Mucosa of stomach (tissue), 1 donor: ENCODE measurements around the gene KCNJ5.

ENCODE experiments used
- H3K27me3 ChIP-seq: one replicate; pipeline ENCODE4 v1.7.0; 2013; ENCODE audit warnings: mild to moderate bottlenecking, low read length; ENCODE audit not compliant: control insufficient read depth, insufficient read depth
- H3K36me3 ChIP-seq: one replicate; pipeline ENCODE4 v1.7.0; 2013; ENCODE audit warnings: low read length; ENCODE audit not compliant: control insufficient read depth, insufficient read depth
- H3K4me1 ChIP-seq: one replicate; pipeline ENCODE4 v1.7.0; 2013; ENCODE audit warnings: mild to moderate bottlenecking, low read length; ENCODE audit not compliant: control insufficient read depth, insufficient read depth
- H3K4me3 ChIP-seq: one replicate; pipeline ENCODE4 v1.7.0; 2013; ENCODE audit warnings: low read length
- H3K9ac ChIP-seq: one replicate; pipeline ENCODE4 v1.7.0; 2013; ENCODE audit warnings: mild to moderate bottlenecking, low read length, moderate library complexity
- H3K9me3 ChIP-seq: one replicate; pipeline ENCODE4 v1.7.0; 2013; ENCODE audit warnings: mild to moderate bottlenecking, low read length, moderate library complexity; ENCODE audit not compliant: control insufficient read depth
- donor health status: Pancreatic carcinoma.

KCNJ5 gene

GRCh38 chr11:128933481-128934178 is 42.5 kb downstream of the KCNJ5 start:
- no peaks in the 10 kb centered on the region for H3K4me1 ChIP-seq
- H3K27me3 ChIP-seq = peaks cover 2% of the 10 kb centered on the region
- H3K4me3 ChIP-seq = no peak overlapping the region
- no peaks in the 10 kb centered on the region for H3K9me3 ChIP-seq
- H3K9ac ChIP-seq = no peak overlapping the region
- no peaks in the 10 kb centered on the region for H3K36me3 ChIP-seq

- no peaks in the 10 kb centered on the region for H3K4me1 ChIP-seq
- H3K9me3 ChIP-seq = no peaks in the 10 kb centered on the region
- peaks cover 3% of the 10 kb centered on the region for H3K27me3 ChIP-seq
- no peaks in the 10 kb centered on the region for H3K36me3 ChIP-seq
- no peak overlapping the region for H3K9ac ChIP-seq
- no peak overlapping the region for H3K4me3 ChIP-seq
These were observed 43.2 kb downstream of the KCNJ5 start for GRCh38 chr11:128934351-128934750.

GRCh38 chr11:128934926-128935325 is 43.8 kb downstream of the KCNJ5 start:
- H3K36me3 ChIP-seq = no peaks in the 10 kb centered on the region
- no peaks in the 10 kb centered on the region for H3K4me1 ChIP-seq
- no peaks in the 10 kb centered on the region for H3K9me3 ChIP-seq
- H3K4me3 ChIP-seq = no peak overlapping the region
- H3K27me3 ChIP-seq = peaks cover 7% of the 10 kb centered on the region
- no peak overlapping the region for H3K9ac ChIP-seq

GRCh38 chr11:128936606-128937251 is 45.6 kb downstream of the KCNJ5 start:
- no peak overlapping the region for H3K9ac ChIP-seq
- no peak overlapping the region for H3K4me3 ChIP-seq
- H3K9me3 ChIP-seq = no peaks in the 10 kb centered on the region
- no peaks in the 10 kb centered on the region for H3K36me3 ChIP-seq
- H3K27me3 ChIP-seq = peaks cover 4% of the 10 kb centered on the region
- H3K4me1 ChIP-seq = no peaks in the 10 kb centered on the region

- H3K9ac ChIP-seq = no peak overlapping the region
- no peaks in the 10 kb centered on the region for H3K9me3 ChIP-seq
- no peaks in the 10 kb centered on the region for H3K4me1 ChIP-seq
- H3K4me3 ChIP-seq = no peak overlapping the region
- no peaks in the 10 kb centered on the region for H3K36me3 ChIP-seq
- H3K27me3 ChIP-seq = peaks cover 4% of the 10 kb centered on the region
These were observed 46.3 kb downstream of the KCNJ5 start for GRCh38 chr11:128937480-128937879.

- no peaks in the 10 kb centered on the region for H3K9me3 ChIP-seq
- H3K9ac ChIP-seq = no peak overlapping the region
- no peaks in the 10 kb centered on the region for H3K4me1 ChIP-seq
- H3K36me3 ChIP-seq = no peaks in the 10 kb centered on the region
- H3K4me3 ChIP-seq = no peak overlapping the region
- H3K27me3 ChIP-seq = peaks cover 4% of the 10 kb centered on the region
These were observed 47.2 kb downstream of the KCNJ5 start for GRCh38 chr11:128938156-128938885.

- Histone ChIP-seq H3K27me3 (peaks cover 4% of the 10 kb centered on the region), H3K9me3 (no peaks in the 10 kb centered on the region), H3K9ac (no peak overlapping the region), H3K4me1 (no peaks in the 10 kb centered on the region), H3K36me3 (no peaks in the 10 kb centered on the region), H3K4me3 (no peak overlapping the region)
These were observed 48.4 kb downstream of the KCNJ5 start for GRCh38 chr11:128939591-128939990.

GRCh38 chr11:128940156-128940555 is 49.0 kb downstream of the KCNJ5 start:
- H3K4me3 ChIP-seq = no peak overlapping the region
- no peak overlapping the region for H3K9ac ChIP-seq
- H3K9me3 ChIP-seq = no peaks in the 10 kb centered on the region
- peaks cover 4% of the 10 kb centered on the region for H3K27me3 ChIP-seq
- no peaks in the 10 kb centered on the region for H3K36me3 ChIP-seq
- H3K4me1 ChIP-seq = no peaks in the 10 kb centered on the region

- Histone ChIP-seq H3K9ac (no peak overlapping the region), H3K27me3 (peaks cover 4% of the 10 kb centered on the region), H3K36me3 (no peaks in the 10 kb centered on the region), H3K4me3 (no peak overlapping the region), H3K4me1 (no peaks in the 10 kb centered on the region), H3K9me3 (no peaks in the 10 kb centered on the region)
These were observed 49.4 kb downstream of the KCNJ5 start for GRCh38 chr11:128940603-128941002.

GRCh38 chr11:128941110-128941509 is 50.0 kb downstream of the KCNJ5 start:
- H3K9ac ChIP-seq = no peak overlapping the region
- no peaks in the 10 kb centered on the region for H3K36me3 ChIP-seq
- H3K4me3 ChIP-seq = no peak overlapping the region
- peaks cover 4% of the 10 kb centered on the region for H3K27me3 ChIP-seq
- H3K4me1 ChIP-seq = no peaks in the 10 kb centered on the region
- no peaks in the 10 kb centered on the region for H3K9me3 ChIP-seq

- no peaks in the 10 kb centered on the region for H3K36me3 ChIP-seq
- H3K9ac ChIP-seq = no peak overlapping the region
- H3K9me3 ChIP-seq = no peaks in the 10 kb centered on the region
- no peaks in the 10 kb centered on the region for H3K4me1 ChIP-seq
- peaks cover 4% of the 10 kb centered on the region for H3K27me3 ChIP-seq
- H3K4me3 ChIP-seq = no peak overlapping the region
These were observed 50.6 kb downstream of the KCNJ5 start for GRCh38 chr11:128941573-128942271.

GRCh38 chr11:128942272-128942612 is 51.1 kb downstream of the KCNJ5 start:
- Histone ChIP-seq H3K9ac (no peak overlapping the region), H3K27me3 (peaks cover 4% of the 10 kb centered on the region), H3K36me3 (no peaks in the 10 kb centered on the region), H3K4me1 (no peaks in the 10 kb centered on the region), H3K4me3 (no peak overlapping the region), H3K9me3 (no peaks in the 10 kb centered on the region)
